ENCODE measurements around the gene TM2D3. TPM values are rescaled to one million over a fixed set of nuclear protein-coding genes. Genes with fewer than 3 reads are reported as not detected.
"Not testable (repeated sequence)": the region's sequence is repeated elsewhere in the genome, so short reads cannot be mapped to it uniquely, and the experiment has no call there.

The TM2D3 gene
- total RNA-seq, 8 experiments from 2014 or later, result 38.4 to 96.6 (median 64.0) TPM

DNA sequence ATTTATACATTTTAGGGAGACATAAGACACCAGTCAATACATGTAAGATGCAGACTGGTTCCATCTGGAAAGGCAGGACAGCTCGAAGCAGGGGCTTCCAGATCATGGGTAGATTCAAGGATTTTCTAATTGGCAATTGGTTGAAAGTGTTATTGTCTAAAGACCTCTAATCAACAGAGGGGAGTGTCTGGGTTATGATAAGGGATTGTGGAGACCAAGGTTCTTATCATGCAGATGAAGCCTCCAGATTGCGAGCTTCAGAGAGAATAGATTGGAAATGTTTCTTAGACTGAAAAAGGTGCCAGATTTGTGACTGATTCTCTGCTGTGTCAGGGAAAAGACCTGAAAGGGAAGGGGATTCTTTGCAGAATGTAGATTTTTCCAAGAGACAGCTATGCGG is 15.1 kb downstream of the TM2D3 start:
- 19 to 100% (median 67%) methylated on average over 1 to 3 of the region's 3 CpGs; no CpG with 5 or more reads in 1 of the 10 experiments for WGBS, 10 experiments
- no peak for ATAC-seq (replicated peaks in 6 of 8)
- H3K4me3 ChIP-seq, result no peak overlapping the region
- H3K4me1 ChIP-seq (replicated peaks in 1 of 2), result peaks cover 3 to 6% of the 10 kb centered on the region in 2 donors
- no peak overlapping the region for H3K27ac ChIP-seq
- in situ Hi-C loops (cut with MboI; ENCODE audit: low pct_unique_long_range_greater_than_20kb in 2 of 9, low sequenced_read_pairs in 9 of 9, unreplicated experiment in 9 of 9), result no loop called here

DNA sequence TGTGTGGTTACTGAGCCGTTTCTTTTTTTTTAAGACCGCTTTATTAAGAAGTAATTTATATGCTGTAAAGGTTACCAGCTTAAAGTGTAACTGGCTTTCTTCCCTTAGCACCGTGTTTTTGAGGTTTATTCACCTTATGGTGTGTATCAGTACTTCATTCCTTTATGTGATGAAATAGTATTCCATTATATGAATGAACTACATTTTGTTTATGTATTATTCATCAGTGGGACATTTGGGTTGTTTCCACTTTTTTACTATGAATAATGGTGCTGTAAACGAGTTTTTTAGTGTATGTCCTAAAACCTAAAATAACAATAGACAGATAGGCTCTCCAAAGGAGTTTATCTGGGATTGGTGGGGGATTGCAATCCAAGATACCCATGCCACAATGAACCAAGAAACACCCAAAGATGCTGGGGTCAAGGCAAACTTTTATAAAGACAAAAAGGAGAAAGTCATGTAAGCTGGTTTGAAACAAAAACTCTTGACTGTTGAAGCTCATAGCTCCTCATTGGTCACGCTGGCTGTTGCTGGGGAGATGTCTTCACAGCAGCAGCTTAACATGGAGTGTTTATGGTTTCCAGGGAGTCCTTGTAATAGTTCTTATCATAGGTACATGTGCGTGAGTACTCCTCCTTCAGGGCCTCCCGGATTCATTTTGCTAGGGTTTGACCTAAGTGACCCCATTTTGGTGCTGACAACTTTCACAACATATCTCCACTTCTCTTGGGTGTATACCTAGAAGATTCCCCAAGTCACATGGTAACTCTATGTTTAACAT is 16.0 kb downstream of the TM2D3 start:
- 67 to 89% (median 83%) methylated on average over 2 to 7 of the region's 7 CpGs for WGBS, 10 experiments
- H3K4me1 ChIP-seq (replicated peaks in 1 of 2), result peaks cover 3 to 5% of the 10 kb centered on the region in 2 donors
- no peak overlapping the region for H3K4me3 ChIP-seq
- H3K27ac ChIP-seq, result no peak overlapping the region
- in situ Hi-C loops (cut with MboI; ENCODE audit: low pct_unique_long_range_greater_than_20kb in 2 of 9, low sequenced_read_pairs in 9 of 9, unreplicated experiment in 9 of 9), result no loop called here
- peak in 2 of 8 experiments; percentile 21 to 25 for ATAC-seq (replicated peaks in 6 of 8)

DNA sequence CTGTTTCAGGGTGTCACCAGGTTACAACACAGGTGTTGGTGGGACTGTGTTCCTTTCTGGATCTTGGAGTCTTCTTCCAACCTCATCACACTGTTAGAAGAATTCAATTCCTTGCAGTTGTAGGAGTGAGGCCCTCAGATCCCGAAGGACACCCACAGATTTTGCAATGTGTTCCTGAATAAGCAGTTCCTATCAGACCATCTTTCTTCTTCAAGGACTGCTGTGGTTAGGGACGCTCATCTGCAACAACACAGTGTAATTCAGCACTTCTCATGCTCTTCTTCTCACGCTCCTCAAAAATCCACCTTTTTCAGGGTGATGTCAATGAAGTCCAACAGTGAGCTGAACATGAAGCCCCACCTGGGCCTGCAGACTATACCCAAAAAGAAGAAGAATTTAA is 18.8 kb downstream of the TM2D3 start:
- in situ Hi-C loops (cut with MboI; ENCODE audit: low pct_unique_long_range_greater_than_20kb in 2 of 9, low sequenced_read_pairs in 9 of 9, unreplicated experiment in 9 of 9), result no loop called here
- H3K27ac ChIP-seq, result no peak overlapping the region
- WGBS, 10 experiments, result 20 to 100% (median 89%) methylated on average over 1 to 2 of the region's 3 CpGs; no CpG with 5 or more reads in 2 of the 10 experiments
- no peak overlapping the region for H3K4me3 ChIP-seq
- peaks cover 3 to 5% of the 10 kb centered on the region in 2 donors for H3K4me1 ChIP-seq (replicated peaks in 1 of 2)
- ATAC-seq (replicated peaks in 6 of 8), result no peak

DNA sequence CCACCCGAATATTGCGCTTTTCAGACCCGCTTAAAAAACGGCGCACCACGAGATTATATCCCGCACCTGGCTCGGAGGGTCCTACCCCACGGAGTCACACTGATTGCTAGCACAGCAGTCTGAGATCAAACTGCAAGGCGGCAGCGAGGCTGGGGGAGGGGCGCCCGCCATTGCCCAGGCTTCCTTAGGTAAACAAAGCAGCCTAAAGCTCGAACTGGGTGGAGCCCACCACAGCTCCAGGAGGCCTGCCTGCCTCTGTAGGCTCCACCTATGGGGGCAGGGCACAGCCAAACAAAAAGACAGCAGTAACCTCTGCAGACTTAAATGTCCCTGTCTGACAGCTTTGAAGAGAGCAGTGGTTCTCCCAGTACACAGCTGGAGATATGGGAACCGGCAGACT is 25.5 kb downstream of the TM2D3 start:
- in situ Hi-C loops (cut with MboI; ENCODE audit: low pct_unique_long_range_greater_than_20kb in 2 of 9, low sequenced_read_pairs in 9 of 9, unreplicated experiment in 9 of 9); H3K4me3 ChIP-seq; H3K27ac ChIP-seq; H3K4me1 ChIP-seq (replicated peaks in 1 of 2); ATAC-seq (replicated peaks in 6 of 8): not testable (repeated sequence)
- WGBS, 10 experiments, result 80% methylated on average over 9 of the region's 15 CpGs; no CpG with 5 or more reads in 9 of the 10 experiments

DNA sequence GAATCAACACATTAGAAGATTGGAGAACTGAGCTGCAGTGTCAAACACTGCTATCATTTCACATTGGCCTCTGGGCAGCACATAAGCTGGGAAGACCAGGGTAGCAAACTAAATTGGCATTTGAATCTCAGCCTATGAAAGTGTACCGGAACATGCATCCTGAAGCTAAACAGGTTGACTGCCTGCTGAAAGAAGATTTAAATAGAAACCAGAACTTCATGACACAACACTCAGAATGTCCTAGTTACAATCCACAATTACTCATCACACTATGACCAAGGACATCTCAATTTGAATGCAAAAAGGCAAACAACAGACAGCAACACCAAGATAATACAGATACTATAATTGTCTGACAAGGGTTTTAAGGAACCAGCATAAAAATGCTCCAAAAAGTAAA is 26.2 kb downstream of the TM2D3 start:
- Histone ChIP-seq H3K4me3 (peak overlapping the region in 1 of 5 donors; percentile 21), H3K4me1 (replicated peaks in 1 of 2) (no peaks in the 10 kb centered on the region), H3K27ac (no peak overlapping the region)
- ATAC-seq (replicated peaks in 6 of 8), result peak in 2 of 8 experiments; percentile 30 to 63
- 75 to 100% (median 94%) methylated on average over 1 of the region's 1 CpG; no CpG with 5 or more reads in 4 of the 10 experiments for WGBS, 10 experiments
- in situ Hi-C loops (cut with MboI; ENCODE audit: low pct_unique_long_range_greater_than_20kb in 2 of 9, low sequenced_read_pairs in 9 of 9, unreplicated experiment in 9 of 9), result no loop called here

DNA sequence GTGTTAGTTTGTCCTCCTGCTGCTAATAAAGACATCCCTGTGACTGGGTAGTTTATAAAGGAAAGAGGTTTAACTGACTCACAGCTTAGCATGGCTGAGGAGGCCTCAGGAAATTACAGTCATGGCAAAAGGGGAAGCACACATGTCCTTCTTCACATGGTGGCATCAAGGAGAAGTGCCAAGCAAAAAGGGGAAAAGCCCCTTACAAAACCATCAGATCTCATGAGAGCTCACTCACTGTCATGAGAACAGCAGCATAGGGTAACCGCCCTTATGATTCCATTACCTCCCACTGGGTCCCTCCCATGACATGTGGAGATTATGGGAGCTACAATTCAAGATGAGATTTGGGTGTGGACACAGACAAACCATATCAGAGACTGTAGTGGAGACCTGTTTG is 27.0 kb downstream of the TM2D3 start:
- Histone ChIP-seq H3K4me3 (no peak overlapping the region), H3K4me1 (replicated peaks in 1 of 2) (no peaks in the 10 kb centered on the region), H3K27ac (no peak overlapping the region)
- peak in 2 of 8 experiments; percentile 89 to 93 for ATAC-seq (replicated peaks in 6 of 8)
- whole genome bisulfite sequencing, 10 experiments, result 71 to 100% (median 86%) methylated on average over 1 of the region's 1 CpG; no CpG with 5 or more reads in 6 of the 10 experiments
- in situ Hi-C loops (cut with MboI; ENCODE audit: low pct_unique_long_range_greater_than_20kb in 2 of 9, low sequenced_read_pairs in 9 of 9, unreplicated experiment in 9 of 9), result no loop called here

DNA sequence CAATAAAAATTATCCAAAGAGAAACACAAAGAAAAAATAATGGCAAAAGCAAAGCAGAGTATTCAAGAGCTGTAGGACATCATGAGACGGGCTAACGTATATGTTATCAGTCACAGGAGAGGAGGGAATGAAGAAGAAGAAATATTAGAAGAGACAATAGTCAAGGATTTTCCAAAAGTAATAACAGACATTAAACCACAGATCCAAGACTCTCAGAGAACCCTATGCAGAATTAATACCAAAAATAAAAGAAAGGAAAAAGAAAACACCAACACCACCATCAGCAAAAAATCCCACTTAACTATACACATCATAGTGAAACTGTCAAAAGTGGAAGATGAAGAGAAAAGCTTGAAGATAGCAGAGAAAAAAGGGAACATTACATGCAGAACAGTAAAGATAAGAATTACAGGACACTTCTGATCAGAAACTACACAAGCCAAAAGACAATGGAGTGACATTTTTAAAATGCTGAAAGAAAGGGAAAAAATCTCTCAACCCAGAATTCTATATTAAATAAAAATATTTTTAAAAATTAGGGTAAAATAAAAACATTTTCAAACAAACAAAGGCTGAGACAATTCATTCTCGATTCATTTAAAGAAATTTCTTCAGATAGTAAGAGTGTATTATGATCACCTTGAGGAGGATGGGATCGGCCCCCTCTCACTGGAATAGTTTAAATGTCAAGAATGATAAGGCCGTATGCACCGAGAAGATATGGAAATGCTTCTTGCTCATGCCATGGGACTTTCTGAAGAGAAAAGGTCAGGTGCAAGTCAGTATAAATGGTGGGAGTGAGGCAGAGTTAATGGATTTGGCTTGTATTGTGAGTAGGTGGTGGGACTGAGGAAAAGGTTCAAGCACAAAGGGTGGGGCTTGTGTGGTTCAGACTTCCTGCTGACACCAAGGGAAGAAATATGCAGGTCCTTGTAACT is 28.5 kb downstream of the TM2D3 start:
- H3K4me1 ChIP-seq (replicated peaks in 1 of 2), result peaks cover 5 to 6% of the 10 kb centered on the region in 2 donors
- in situ Hi-C loops (cut with MboI; ENCODE audit: low pct_unique_long_range_greater_than_20kb in 2 of 9, low sequenced_read_pairs in 9 of 9, unreplicated experiment in 9 of 9), result no loop called here
- no peak overlapping the region for H3K27ac ChIP-seq
- 80 to 100% (median 95%) methylated on average over 1 to 6 of the region's 6 CpGs for WGBS, 10 experiments
- no peak overlapping the region for H3K4me3 ChIP-seq
- no peak for ATAC-seq (replicated peaks in 6 of 8)

DNA sequence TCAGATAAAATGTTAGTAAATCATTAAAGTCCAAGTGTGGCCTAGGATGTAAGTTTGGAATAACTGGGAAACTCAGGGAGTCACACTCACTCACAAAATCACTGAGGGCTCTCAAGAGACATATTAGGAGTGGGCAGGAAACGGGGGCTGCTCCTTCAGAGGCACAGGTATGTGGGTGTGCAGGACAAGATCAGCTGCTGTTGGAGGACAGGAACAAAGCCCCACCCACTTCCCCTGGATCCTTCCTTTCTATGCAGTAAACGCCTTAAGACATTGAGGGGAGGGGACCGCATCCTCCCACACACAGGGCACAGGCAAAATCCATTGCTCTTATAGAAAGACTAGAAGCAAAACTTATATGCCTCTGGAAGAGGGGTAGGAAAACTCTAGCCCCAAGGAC is 30.2 kb downstream of the TM2D3 start:
- peaks cover 13 to 16% of the 10 kb centered on the region in 2 donors for H3K4me1 ChIP-seq (replicated peaks in 1 of 2)
- no peak for ATAC-seq (replicated peaks in 6 of 8)
- 50 to 92% (median 86%) methylated on average over 1 to 2 of the region's 3 CpGs; no CpG with 5 or more reads in 3 of the 10 experiments for WGBS, 10 experiments
- no peak overlapping the region for H3K4me3 ChIP-seq
- in situ Hi-C loops (cut with MboI; ENCODE audit: low pct_unique_long_range_greater_than_20kb in 2 of 9, low sequenced_read_pairs in 9 of 9, unreplicated experiment in 9 of 9), result no loop called here
- no peak overlapping the region for H3K27ac ChIP-seq

DNA sequence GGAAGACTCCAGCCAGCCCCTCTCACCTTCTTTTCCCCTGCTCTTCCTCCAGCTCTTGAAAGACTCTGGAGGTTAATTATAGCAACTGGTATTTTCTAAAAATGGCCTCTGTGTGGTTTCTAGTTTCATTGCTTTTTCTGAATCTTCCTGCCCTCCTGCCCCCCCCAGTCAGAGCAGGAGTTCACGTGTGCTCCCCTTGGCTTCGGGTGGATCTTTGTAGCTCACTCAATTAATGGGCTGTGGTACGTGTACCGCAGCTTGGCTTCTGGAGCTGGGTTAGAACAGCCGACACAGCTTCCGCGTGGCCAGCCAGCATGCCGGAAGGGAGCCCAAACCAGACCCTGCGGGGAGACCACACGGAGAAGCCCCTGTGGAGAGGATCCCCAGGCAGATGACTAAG is 31.5 kb downstream of the TM2D3 start:
- no peak overlapping the region for H3K4me3 ChIP-seq
- ATAC-seq (replicated peaks in 6 of 8), result no peak
- H3K4me1 ChIP-seq (replicated peaks in 1 of 2), result peaks cover 26 to 28% of the 10 kb centered on the region in 2 donors
- WGBS, 10 experiments, result 73 to 100% (median 80%) methylated on average over 1 to 5 of the region's 10 CpGs; no CpG with 5 or more reads in 3 of the 10 experiments
- no peak overlapping the region for H3K27ac ChIP-seq
- in situ Hi-C loops (cut with MboI; ENCODE audit: low pct_unique_long_range_greater_than_20kb in 2 of 9, low sequenced_read_pairs in 9 of 9, unreplicated experiment in 9 of 9), result no loop called here

DNA sequence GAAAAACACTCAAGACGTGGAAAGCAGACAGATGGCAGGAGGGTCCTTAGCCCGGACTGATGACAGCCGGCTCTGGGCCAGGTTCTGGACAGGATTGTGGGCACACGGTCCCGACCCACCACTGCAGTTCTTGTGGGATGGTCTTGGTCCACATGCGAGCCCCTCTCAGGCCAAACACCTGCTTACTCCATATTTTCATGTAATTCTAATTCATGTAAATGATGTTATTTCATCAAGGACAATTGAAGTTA is 32.6 kb downstream of the TM2D3 start:
- ATAC-seq (replicated peaks in 6 of 8), result no peak
- no peak overlapping the region for H3K4me3 ChIP-seq
- in situ Hi-C loops (cut with MboI; ENCODE audit: low pct_unique_long_range_greater_than_20kb in 2 of 9, low sequenced_read_pairs in 9 of 9, unreplicated experiment in 9 of 9), result no loop called here
- no peak overlapping the region for H3K27ac ChIP-seq
- peaks cover 33 to 36% of the 10 kb centered on the region in 2 donors for H3K4me1 ChIP-seq (replicated peaks in 1 of 2)
- 60 to 96% (median 84%) methylated on average over 1 to 4 of the region's 6 CpGs; no CpG with 5 or more reads in 4 of the 10 experiments for WGBS, 10 experiments

DNA sequence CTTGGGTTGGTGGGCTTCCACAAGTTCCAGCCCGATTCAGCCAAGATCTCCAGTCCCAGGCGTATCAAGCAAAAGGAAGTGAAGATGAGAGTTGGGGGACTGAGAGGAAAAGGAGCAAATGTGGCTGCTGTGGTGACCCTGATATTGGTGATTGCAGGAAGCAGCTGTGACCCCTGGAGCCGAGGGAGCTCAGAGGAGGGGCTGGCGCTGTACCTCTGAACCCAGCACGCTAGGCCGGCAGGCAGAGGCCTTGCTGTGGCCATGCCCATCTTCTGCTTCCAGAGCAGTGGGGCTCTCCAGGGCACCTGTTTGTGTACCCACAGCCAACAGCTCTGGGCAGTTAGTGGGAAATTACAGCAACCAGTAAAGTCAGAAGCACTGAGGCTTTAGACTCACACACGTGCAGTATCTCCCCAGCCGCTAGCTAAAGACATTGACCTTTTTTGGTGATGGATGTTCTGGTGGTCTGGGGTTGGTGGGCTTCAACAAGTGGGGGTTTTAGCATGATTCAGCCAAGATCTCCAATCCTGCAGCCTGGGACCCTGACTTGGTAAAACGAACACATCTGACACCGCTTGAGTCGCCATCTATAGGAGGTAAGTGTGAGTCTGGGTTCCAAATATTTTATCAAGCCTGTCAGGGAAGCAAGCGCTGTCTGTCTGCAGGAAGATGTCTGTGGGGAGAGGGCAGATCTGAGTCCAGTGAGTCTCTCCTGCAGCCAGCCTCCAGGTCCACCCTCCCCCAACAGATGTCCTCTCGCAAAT is 33.1 kb downstream of the TM2D3 start:
- peaks cover 38 to 41% of the 10 kb centered on the region in 2 donors for H3K4me1 ChIP-seq (replicated peaks in 1 of 2)
- no peak overlapping the region for H3K4me3 ChIP-seq
- 67 to 97% (median 91%) methylated on average over 1 to 7 of the region's 13 CpGs; no CpG with 5 or more reads in 2 of the 10 experiments for WGBS, 10 experiments
- no peak overlapping the region for H3K27ac ChIP-seq
- in situ Hi-C loops (cut with MboI; ENCODE audit: low pct_unique_long_range_greater_than_20kb in 2 of 9, low sequenced_read_pairs in 9 of 9, unreplicated experiment in 9 of 9), result no loop called here
- ATAC-seq (replicated peaks in 6 of 8), result no peak

DNA sequence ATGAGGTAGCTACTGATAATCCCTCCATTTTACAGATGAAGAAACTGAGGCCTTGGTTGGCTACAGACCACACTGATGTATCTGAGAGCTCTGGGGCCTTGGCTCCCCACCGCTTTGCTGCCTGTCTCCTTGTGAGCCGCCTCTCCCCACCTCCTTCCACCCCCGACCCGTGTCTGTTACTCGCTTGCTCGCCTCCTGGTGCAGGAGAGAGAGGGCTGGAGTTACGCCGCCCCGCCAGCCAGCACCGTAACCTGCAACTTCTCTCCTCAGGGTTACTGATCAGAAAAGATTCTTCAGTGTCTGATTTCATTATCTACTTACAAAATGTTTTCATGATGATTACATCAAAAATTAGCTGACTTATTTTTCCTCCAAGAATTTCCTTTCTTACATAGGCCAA is 34.1 kb downstream of the TM2D3 start:
- ATAC-seq (replicated peaks in 6 of 8), result no peak
- Histone ChIP-seq H3K4me3 (no peak overlapping the region), H3K4me1 (replicated peaks in 1 of 2) (peaks cover 47 to 50% of the 10 kb centered on the region in 2 donors), H3K27ac (no peak overlapping the region)
- in situ Hi-C loops (cut with MboI; ENCODE audit: low pct_unique_long_range_greater_than_20kb in 2 of 9, low sequenced_read_pairs in 9 of 9, unreplicated experiment in 9 of 9), result no loop called here
- 80 to 100% (median 94%) methylated on average over 1 to 10 of the region's 10 CpGs; no CpG with 5 or more reads in 2 of the 10 experiments for WGBS, 10 experiments

Data from motor neuron (in vitro differentiated cells).